GM10248 (cell line): ENCODE results near the gene HK1.

Experiments used
- CTCF ChIA-PET: fragments of 300-600 bp; sonication (Branson Sonifier 250); formaldehyde crosslinking; extraction: SDS; loops from one replicate; lab custom pipeline; 2021; ENCODE audit warnings: antibody characterized with exemption; lab: Yijun Ruan, JAX
- POLR2A ChIA-PET: fragments of 350-650 bp; sonication (Branson Sonifier 250); formaldehyde crosslinking; extraction: SDS; loops from one replicate; lab custom pipeline; 2020; ENCODE audit warnings: antibody characterized with exemption; lab: Yijun Ruan, JAX
- DNase-seq: peaks from one replicate; pipeline ENCODE4 v3.0.0; 2012; ENCODE audit errors: extremely low spot score
- CTCF ChIP-seq: IDR thresholded peaks from 2 replicates; pipeline ENCODE4 v1.5.1; 2012; ENCODE audit warnings: mild to moderate bottlenecking, low read depth; ENCODE audit errors: extremely low read depth, missing control alignments, control extremely low read depth

Gene HK1

GRCh38 chr10:69438536-69439349, 160.4 kb downstream of the HK1 start:
- DNase-seq, result no peak
- CTCF ChIA-PET, result interaction anchor here (4.6 kb wide), 1 partner anchor 10 kb away, joined by 29 read pairs; the partner anchor contains the start of gene TSPAN15
- no peak for TF ChIP-seq CTCF
- POLR2A ChIA-PET, result no interaction called here

- CTCF ChIA-PET, result interaction anchor here (4.6 kb wide), 1 partner anchor 10 kb away, joined by 29 read pairs; the partner anchor contains the start of gene TSPAN15
- no peak for DNase-seq
- TF ChIP-seq CTCF, result no peak
- POLR2A ChIA-PET, result no interaction called here
Measured at GRCh38 chr10:69439350-69439739, 161.0 kb downstream of the HK1 start.

- CTCF ChIA-PET, result interaction anchor here (0.7 kb wide), 1 partner anchor 10 kb away, joined by 3 read pairs; no protein-coding TSS in a partner anchor
- no peak for DNase-seq
- POLR2A ChIA-PET, result no interaction called here
Measured at GRCh38 chr10:69439813-69440506, 161.7 kb downstream of the HK1 start.

GRCh38 chr10:69443354-69443753, 165.1 kb downstream of the HK1 start:
- ChIA-PET CTCF (no interaction called here), POLR2A (interaction anchor here (0.6 kb wide), 1 partner anchor 915 kb away, joined by 8 read pairs; no protein-coding TSS in a partner anchor)
- TF ChIP-seq CTCF, result no peak
- no peak for DNase-seq

More at GRCh38 chr10:69439813-69440506, 161.7 kb downstream of the HK1 start:
- TF ChIP-seq CTCF, result no peak

GRCh38 chr10:69445041-69445440, 166.7 kb downstream of the HK1 start:
- ChIA-PET CTCF (no interaction called here), POLR2A (no interaction called here)
- no peak for TF ChIP-seq CTCF
- DNase-seq, result no peak

- no peak for TF ChIP-seq CTCF
- ChIA-PET CTCF (interaction anchor here (1.0 to 6.5 kb wide), 11 partner anchors 9 to 192 kb away, joined by 3 to 29 read pairs (median 5); no protein-coding TSS in a partner anchor), POLR2A (no interaction called here)
- DNase-seq, result no peak
Measured at GRCh38 chr10:69446229-69446628, 167.9 kb downstream of the HK1 start.
